Measurements from ENCODE around the gene MFNG. TPM values are rescaled to one million over a fixed set of nuclear protein-coding genes. Genes with fewer than 3 reads are reported as not detected.

The MFNG gene
- total RNA-seq, 1 experiment from 2014 or later: 4.5 TPM

DNA sequence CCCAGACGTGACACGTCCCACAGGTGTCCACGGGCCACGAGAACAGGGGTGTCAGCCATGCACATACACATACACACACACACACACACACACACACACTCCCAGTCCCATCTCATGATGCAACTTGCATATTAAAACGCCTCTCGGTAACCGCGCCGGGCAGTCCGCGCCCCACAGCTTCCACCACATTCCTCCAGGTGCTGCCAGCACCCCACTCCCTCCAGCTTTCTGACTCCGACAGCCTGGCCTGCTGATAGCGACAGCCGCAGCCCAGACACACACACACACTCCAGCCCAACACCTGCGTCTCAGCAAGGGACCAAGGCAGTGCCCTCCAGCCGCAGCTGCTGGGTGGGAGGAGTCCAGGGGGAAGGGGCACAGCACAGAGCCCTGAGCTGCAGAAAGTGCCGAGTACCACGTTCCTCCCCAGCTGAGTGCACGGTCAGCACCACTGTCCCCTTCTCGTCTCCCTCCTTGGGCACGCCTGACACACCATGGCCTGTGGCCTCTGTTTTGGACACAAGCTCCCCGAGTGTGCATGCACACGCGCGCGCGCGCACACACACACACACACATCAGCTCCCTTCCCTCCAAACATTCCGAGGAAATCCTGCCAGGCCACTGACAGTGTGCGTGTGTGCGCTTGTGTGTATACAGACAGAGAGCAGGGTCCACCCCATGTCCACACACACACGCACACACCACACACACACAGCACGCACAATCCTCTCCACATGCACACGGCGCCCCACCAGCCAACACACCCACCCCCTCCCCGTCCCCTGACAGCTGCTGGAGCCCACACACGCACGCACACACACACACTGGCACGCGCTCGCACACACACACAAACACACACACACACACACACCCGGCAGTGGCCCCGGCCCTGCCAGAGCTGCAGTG, 60.1 kb downstream of the MFNG start:
- intact Hi-C loops (cut with micrococcal nuclease): no loop called here
- Histone ChIP-seq H3K27me3 (ENCODE audit: insufficient read depth, low read length) (no peaks in the 10 kb centered on the region), H3K4me3 (replicated peaks in 1 of 2; ENCODE audit: low read depth in 1 of 2, low read length in 2 of 2) (peak overlapping the region; percentile 70 to 87), H2AFZ (ENCODE audit: low read depth, low read length, poor library complexity, severe bottlenecking) (no peak overlapping the region), H3K4me1 (ENCODE audit: control insufficient read depth in 1 of 2, insufficient read depth in 2 of 2, low read length in 2 of 2) (peaks cover 25 to 73% of the 10 kb centered on the region in 2 experiments), H3K9me2 (ENCODE audit: insufficient read depth) (no peaks in the 10 kb centered on the region), H3K4me2 (ENCODE audit: low read length) (peak overlapping the region; percentile 93), H3K36me3 (ENCODE audit: control insufficient read depth in 1 of 2, insufficient read depth in 2 of 2, low read length in 2 of 2) (no peaks in the 10 kb centered on the region; a peak in 1 of 4 replicates), H3K79me2 (ENCODE audit: insufficient read depth, low read length) (peaks cover 70% of the 10 kb centered on the region), H3K9me3 (ENCODE audit: control insufficient read depth in 1 of 2, insufficient read depth in 1 of 2, low read depth in 1 of 2, low read length in 2 of 2) (no peaks in the 10 kb centered on the region), H4K20me1 (ENCODE audit: insufficient read depth) (no peaks in the 10 kb centered on the region), H3K27ac (ENCODE audit: low read depth, low read length) (peak overlapping the region; percentile 95), H3K9ac (ENCODE audit: low read length) (peak overlapping the region; percentile 85)
- no peak for DNase-seq (ENCODE audit: low read depth, low spot score)
- no peak for ATAC-seq
- RAD21 ChIA-PET (ENCODE audit: low non-redundant PET in 1 of 2, low total read pairs in 2 of 2, uncharacterized antibody in 2 of 2, unreplicated experiment in 2 of 2): interaction anchor here in 1 of 2 experiments (0.7 kb wide), 1 partner anchor 17 kb away, joined by 3 read pairs; no protein-coding TSS in a partner anchor
- CTCF ChIA-PET: no interaction called here
- BruUV-seq (replicated peaks): no TSS peak
- POLR2A ChIA-PET: interaction anchor here (1.1 kb wide), 1 partner anchor 29 kb away, joined by 3 read pairs; no protein-coding TSS in a partner anchor
- TF ChIP-seq, protein P1, sequence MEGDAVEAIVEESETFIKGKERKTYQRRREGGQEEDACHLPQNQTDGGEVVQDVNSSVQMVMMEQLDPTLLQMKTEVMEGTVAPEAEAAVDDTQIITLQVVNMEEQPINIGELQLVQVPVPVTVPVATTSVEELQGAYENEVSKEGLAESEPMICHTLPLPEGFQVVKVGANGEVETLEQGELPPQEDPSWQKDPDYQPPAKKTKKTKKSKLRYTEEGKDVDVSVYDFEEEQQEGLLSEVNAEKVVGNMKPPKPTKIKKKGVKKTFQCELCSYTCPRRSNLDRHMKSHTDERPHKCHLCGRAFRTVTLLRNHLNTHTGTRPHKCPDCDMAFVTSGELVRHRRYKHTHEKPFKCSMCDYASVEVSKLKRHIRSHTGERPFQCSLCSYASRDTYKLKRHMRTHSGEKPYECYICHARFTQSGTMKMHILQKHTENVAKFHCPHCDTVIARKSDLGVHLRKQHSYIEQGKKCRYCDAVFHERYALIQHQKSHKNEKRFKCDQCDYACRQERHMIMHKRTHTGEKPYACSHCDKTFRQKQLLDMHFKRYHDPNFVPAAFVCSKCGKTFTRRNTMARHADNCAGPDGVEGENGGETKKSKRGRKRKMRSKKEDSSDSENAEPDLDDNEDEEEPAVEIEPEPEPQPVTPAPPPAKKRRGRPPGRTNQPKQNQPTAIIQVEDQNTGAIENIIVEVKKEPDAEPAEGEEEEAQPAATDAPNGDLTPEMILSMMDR (IDR thresholded peaks at IDR 0.05 in 2 of 3, conservative IDR thresholded peaks at IDR 0.05 in 1 of 3; ENCODE audit: borderline replicate concordance in 1 of 3, insufficient read depth in 1 of 3, low read depth in 2 of 3, low read length in 2 of 3): no peak
- TF ChIP-seq MAX (IDR thresholded peaks at IDR 0.05) (no peak), SRF (IDR thresholded peaks at IDR 0.05; ENCODE audit: low read depth) (no peak), YY1 (IDR thresholded peaks at IDR 0.05; ENCODE audit: extremely low read depth, insufficient replicate concordance, low read depth, low read length) (no peak), ELF1 (IDR thresholded peaks at IDR 0.05; ENCODE audit: borderline replicate concordance, low read depth) (no peak), CBX3 (IDR thresholded peaks at IDR 0.05; ENCODE audit: low read depth) (no peak), SP1 (IDR thresholded peaks at IDR 0.05; ENCODE audit: low read depth) (no peak), SIN3A (IDR thresholded peaks at IDR 0.05; ENCODE audit: low read depth) (no peak), POLR2AphosphoS5 (IDR thresholded peaks at IDR 0.05; ENCODE audit: low read depth, low read length) (no peak), EGR1 (IDR thresholded peaks at IDR 0.05; ENCODE audit: low read depth) (no peak), ZNF274 (IDR thresholded peaks at IDR 0.05; ENCODE audit: low read depth, low read length) (no peak), REST (IDR thresholded peaks at IDR 0.05; ENCODE audit: low read depth) (no peak), CEBPB (IDR thresholded peaks at IDR 0.05; ENCODE audit: low read depth) (no peak), RAD21 (IDR thresholded peaks at IDR 0.05; ENCODE audit: low read depth) (no peak), ATF3 (IDR thresholded peaks at IDR 0.05) (no peak), JUND (IDR thresholded peaks at IDR 0.05) (no peak), EZH2 (IDR thresholded peaks at IDR 0.05) (no peak)
- TF ChIP-seq, protein P2, sequence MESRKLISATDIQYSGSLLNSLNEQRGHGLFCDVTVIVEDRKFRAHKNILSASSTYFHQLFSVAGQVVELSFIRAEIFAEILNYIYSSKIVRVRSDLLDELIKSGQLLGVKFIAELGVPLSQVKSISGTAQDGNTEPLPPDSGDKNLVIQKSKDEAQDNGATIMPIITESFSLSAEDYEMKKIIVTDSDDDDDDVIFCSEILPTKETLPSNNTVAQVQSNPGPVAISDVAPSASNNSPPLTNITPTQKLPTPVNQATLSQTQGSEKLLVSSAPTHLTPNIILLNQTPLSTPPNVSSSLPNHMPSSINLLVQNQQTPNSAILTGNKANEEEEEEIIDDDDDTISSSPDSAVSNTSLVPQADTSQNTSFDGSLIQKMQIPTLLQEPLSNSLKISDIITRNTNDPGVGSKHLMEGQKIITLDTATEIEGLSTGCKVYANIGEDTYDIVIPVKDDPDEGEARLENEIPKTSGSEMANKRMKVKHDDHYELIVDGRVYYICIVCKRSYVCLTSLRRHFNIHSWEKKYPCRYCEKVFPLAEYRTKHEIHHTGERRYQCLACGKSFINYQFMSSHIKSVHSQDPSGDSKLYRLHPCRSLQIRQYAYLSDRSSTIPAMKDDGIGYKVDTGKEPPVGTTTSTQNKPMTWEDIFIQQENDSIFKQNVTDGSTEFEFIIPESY (IDR thresholded peaks at IDR 0.05; ENCODE audit: extremely low read depth, insufficient replicate concordance, low read length): no peak

Data from HCT116 (cell line).